Stimulated activated CD8-positive, alpha-beta memory T cell treated with anti-CD3 and anti-CD28 coated beads, Interleukin-15, amount 100 ng/mL, for 4 hours (primary cell): ENCODE measurements around the gene CENPX.

Experiments
- DNase-seq, 2 donors: peaks; one replicate each; pipeline ENCODE4 v3.0.0-alpha.2; 2020; ENCODE audit warnings: low read depth in 2 of 2

The CENPX gene

DNA sequence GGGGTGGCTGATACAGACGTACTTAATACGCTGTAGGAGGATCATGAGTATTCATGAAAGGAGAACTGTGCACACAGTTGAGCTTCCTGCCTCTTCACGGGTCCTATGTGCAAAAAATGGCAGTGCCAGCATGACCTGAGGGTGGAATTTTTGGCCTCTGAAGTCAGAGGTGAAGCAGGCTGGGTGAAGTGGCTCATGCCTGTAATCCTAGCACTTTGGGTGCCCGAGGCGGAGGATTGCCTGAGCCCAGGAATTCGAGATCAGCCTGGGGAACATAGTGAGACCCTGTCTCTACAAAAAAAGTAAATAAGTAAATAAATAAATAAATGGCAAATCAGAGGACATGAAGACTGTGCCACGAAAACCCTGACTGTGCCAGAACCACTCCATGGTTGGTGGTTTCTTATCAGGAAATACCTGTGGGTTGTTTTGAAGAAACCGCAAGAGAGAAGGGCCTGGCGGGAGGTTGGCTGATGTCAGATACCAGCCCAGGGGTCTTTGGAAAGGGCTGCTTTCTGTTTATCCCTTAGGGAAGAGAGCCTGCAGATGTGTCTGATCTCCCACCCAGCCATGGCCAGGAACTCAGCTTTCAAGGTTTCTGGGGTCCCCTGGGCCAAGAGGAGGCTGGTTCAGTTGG, 41.9 kb downstream of the CENPX start:
- no peak for DNase-seq

GRCh38 chr17:81980122-81980521, 42.6 kb downstream of the CENPX start:
- no peak for DNase-seq

DNA sequence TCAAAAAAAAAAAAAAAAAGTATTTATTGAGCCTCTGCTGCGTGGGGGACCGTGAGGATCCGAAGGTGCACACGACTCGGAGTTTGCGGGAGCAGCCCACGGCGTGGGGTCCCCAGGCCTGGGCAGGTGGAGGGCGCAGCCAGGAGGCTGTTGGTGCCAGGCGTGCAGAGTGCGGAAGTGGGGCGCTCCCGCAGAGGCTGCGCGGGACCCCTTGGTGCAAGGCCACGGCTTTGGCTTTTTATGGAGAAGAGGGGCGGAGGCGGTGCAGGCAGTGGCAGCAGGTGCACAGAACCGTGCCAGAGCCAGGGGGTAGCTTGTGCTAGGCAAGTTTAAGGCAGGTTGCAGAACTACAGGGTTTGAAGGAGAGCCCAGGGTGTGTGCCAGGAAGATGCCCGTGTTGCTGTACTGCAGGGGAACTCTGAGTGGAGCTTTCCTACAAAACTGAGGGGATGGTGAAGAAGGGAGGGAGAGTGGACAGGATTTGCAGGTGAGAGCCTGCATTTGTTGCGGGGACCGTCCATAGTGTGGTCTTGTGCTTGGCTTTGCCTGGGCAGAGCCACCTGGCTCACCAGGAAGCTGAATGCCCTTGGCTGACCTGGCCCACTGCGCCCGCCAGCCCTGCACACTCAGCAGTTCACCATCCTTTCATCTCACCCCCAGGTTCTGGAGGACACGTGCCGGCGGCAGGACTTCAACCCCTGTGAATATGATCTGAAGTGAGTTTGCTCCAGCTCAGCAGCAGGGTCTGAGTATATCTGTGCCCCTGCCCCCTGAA, 44.0 kb downstream of the CENPX start:
- DNase-seq = no peak

GRCh38 chr17:81977211-81977808, 45.4 kb downstream of the CENPX start, which contains the start of gene ASPSCR1:
TSS of gene ASPSCR1 (plus strand) at chr17:81977629. CDS start at chr17:81977647, 18 bp downstream.
- peak; percentile 75 to 79 for DNase-seq

DNA sequence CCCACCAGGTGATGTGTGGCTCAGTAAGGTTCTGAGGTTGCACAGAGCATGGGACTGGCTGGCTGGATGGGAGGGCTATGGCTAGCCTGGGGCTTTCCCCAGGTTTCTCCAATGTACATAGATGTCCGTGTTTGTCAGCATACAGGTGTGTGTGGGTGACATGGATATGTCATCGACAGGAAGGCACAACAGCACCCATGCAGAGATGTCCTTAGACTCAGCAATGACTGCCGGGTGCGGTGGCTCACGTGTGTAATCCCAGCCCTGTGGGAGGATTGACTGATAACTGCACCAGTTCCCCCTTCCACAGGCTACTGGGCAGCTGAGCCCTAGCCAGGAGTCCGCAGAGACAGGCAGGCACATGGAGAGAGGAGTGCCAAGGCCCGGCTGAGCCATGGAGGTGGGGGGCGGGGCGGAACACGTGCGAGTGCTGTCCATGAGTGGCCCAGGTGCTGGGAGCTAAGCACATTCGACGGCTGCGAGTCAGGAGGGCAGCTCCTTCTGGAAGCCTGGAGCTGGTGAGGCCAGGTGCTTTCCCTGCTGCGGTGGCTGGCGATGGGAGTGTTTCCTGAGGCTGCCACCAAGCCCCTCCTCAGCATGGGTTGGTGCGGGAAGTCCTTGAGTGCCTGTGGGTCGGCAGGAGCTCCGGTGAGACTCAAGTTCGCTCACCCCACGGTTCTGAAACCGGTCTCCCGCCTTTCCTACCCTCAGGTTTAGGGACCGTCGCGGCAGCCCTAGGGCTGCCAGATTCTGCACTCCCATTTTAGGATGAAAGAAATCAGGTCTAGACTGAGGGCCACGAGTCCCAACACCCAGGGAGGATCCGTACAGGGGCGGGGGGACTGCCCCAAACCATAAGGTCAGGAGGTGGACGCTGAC, 46.1 kb downstream of the CENPX start:
- no peak for DNase-seq

- DNase-seq = no peak
These were observed 49.2 kb downstream of the CENPX start for GRCh38 chr17:81973432-81973831.

DNA sequence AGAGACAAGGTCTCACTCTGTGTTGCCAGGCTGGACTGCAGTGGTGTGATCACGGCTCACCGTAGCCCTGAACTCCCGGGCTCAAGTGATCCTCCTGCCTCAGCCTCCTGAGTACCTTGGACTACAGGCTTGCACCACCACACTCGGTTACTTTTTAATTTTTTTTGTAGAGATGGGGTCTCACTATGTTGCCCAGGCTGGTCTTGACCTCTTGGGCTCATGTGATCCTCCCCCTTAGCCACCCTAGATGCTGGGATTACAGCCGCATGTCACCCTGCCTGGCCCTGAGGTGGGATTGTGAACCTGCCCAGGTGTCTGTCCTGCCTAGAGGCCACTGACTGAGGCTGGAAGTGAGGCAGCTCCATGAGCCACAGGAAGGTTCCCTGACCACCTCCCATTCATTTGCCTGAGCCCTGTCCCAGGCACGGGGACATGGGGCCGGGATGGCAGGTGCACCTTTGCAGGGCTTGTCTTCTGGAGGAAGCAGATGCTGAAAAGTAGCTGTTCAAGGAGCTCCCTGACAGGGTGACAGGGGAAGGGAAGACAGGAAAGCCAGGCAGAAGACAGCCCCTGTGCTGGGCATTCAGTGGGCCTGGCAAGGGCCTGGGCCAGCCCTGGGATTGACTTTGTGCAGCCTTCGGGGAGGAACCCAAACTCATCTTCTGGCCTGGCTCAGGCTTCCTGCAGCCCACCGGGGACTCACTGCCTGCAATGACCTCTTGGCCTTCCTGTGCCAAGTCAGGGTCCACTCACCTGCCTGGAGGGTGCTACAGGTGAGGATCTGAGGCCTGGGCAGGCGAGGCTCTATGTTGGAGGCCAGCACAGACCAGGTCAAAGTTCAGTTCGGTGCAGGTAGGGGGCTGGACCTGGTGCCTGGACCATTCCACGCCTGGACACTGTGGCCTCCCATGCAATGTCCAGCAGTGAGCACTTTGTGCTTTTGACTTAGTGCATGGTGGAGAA, 53.5 kb downstream of the CENPX start:
- no peak for DNase-seq
